HUDEP-2 (cell line): ENCODE results near the gene NDUFAF2.

Experiments used
- DNase-seq, 76 experiments: peaks; one replicate each; lab custom pipeline; 2025; ENCODE audit not compliant: unreplicated experiment in 76 of 76; lab: John Stamatoyannopoulos, UW

Gene NDUFAF2

GRCh38 chr5:60989790-60990189, 44.8 kb downstream of the NDUFAF2 start:
- DNase-seq = no peak

GRCh38 chr5:60992871-60993270, 47.9 kb downstream of the NDUFAF2 start:
- DNase-seq = no peak

GRCh38 chr5:60993425-60993824, 48.4 kb downstream of the NDUFAF2 start:
- no peak for DNase-seq

- DNase-seq = no peak
Measured at GRCh38 chr5:60993875-60994571, 49.0 kb downstream of the NDUFAF2 start.

GRCh38 chr5:60996368-60996767, 51.4 kb downstream of the NDUFAF2 start:
- DNase-seq = no peak

GRCh38 chr5:60997721-60998120, 52.7 kb downstream of the NDUFAF2 start:
- DNase-seq = peak in 4 of 76 experiments; percentile 3 to 13 (median 6)

GRCh38 chr5:61000887-61001286, 55.9 kb downstream of the NDUFAF2 start:
- no peak for DNase-seq

- DNase-seq = no peak
Measured at GRCh38 chr5:61001647-61002046, 56.6 kb downstream of the NDUFAF2 start.

GRCh38 chr5:61002611-61003355, 57.8 kb downstream of the NDUFAF2 start:
- no peak for DNase-seq

- no peak for DNase-seq
Measured at GRCh38 chr5:61004448-61004847, 59.4 kb downstream of the NDUFAF2 start.

- DNase-seq = no peak
Measured at GRCh38 chr5:61009907-61010306, 64.9 kb downstream of the NDUFAF2 start.

GRCh38 chr5:61010467-61011454, 65.8 kb downstream of the NDUFAF2 start:
- peak in 2 of 76 experiments; percentile 1 for DNase-seq

GRCh38 chr5:61018062-61018461, 73.1 kb downstream of the NDUFAF2 start:
- DNase-seq = no peak

GRCh38 chr5:61019642-61020041, 74.6 kb downstream of the NDUFAF2 start:
- DNase-seq = no peak

- DNase-seq = peak in 3 of 76 experiments; percentile 2 to 7 (median 4)
Measured at GRCh38 chr5:61020415-61020814, 75.4 kb downstream of the NDUFAF2 start.

- no peak for DNase-seq
Measured at GRCh38 chr5:61023131-61023530, 78.1 kb downstream of the NDUFAF2 start.

- no peak for DNase-seq
Measured at GRCh38 chr5:61026004-61026403, 81.0 kb downstream of the NDUFAF2 start.

GRCh38 chr5:61028382-61028781, 83.4 kb downstream of the NDUFAF2 start:
- no peak for DNase-seq

GRCh38 chr5:61029456-61030162, 84.6 kb downstream of the NDUFAF2 start:
- DNase-seq = no peak

- no peak for DNase-seq
Measured at GRCh38 chr5:61030163-61030482, 85.1 kb downstream of the NDUFAF2 start.
